AG04450 (cell line): Measurements from ENCODE around the gene AIPL1. TPM values are rescaled to one million over a fixed set of nuclear protein-coding genes. Genes with fewer than 3 reads are reported as not detected.

Experiments
- CTCF ChIA-PET: fragments of 300-600, 350-600 bp; formaldehyde crosslinking; extraction: SDS; loops from one replicate; lab custom pipeline; 2022; ENCODE audit warnings: antibody characterized with exemption, inconsistent platforms; lab: Charles Lee
- POLR2A ChIA-PET: fragments of 350-600 bp; formaldehyde crosslinking; extraction: SDS; loops from one replicate; lab custom pipeline; 2021; ENCODE audit warnings: antibody characterized with exemption, inconsistent platforms; lab: Yijun Ruan, JAX
- DNase-seq: peaks from one replicate; pipeline ENCODE4 v3.0.0-alpha.2; 2011; ENCODE audit warnings: low read depth, low spot score
- H3K27ac ChIP-seq: one replicate; pipeline ENCODE4 v1.5.1; 2012; ENCODE audit warnings: low read depth, low read length, control low read depth
- H3K27me3 ChIP-seq: one replicate; pipeline ENCODE4 v1.6.0; 2012; ENCODE audit warnings: low read length; ENCODE audit not compliant: control insufficient read depth, insufficient read depth
- H3K4me3 ChIP-seq: 2 replicates; pipeline ENCODE4 v1.5.1; 2011; ENCODE audit warnings: mild to moderate bottlenecking, low read depth, low read length, control low read depth
- H3K9me3 ChIP-seq: 2 replicates; pipeline ENCODE4 v1.5.1; 2012; ENCODE audit warnings: low read length; ENCODE audit not compliant: control insufficient read depth, insufficient read depth
- polyA plus RNA-seq: library from polyadenylated mRNA; depleted of rRNA; stranded (reverse); fragments of >200 nt; gene quantifications from 2 replicates; pipeline ENCODE4 v1.2.3, GENCODE V29; 2011
- TF ChIP-seq, protein P1 (sequence below): IDR thresholded peaks from 2 replicates; pipeline ENCODE4 v1.5.1; 2011; ENCODE audit warnings: low read depth, low read length, control low read depth, inconsistent platforms

Gene AIPL1
- polyA plus RNA-seq, 1 experiment: not detected

DNA sequence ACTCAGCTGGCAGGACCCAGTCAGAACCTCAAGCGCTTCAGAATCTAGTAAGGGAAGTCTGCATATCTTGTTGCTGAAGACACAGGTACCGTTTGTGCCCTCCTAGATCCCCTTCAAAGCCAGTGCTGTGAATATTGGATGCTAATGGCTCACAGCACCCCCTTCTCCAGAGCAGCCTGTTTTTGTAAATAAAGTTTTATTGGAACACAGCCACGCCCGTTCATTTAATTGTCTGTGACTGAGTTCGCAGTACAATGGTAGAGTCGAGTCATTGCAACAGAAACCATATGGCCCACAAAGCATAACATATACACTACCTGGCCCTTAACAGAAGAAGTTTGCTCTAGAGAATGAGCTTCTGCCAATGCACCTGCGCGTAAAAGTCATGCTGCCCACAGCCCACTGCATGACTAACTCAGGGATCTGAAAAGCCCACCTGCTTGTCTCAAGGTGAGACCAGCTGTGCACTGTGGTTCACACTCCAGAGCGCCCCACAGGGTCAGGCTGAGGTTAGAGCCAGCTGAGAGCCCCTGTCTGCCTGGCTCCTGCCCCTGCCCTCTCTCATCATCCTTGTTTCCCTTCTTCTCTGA is 48.8 kb downstream of the AIPL1 start:
- Histone ChIP-seq H3K27me3 (no peaks in the 10 kb centered on the region), H3K27ac (no peak overlapping the region), H3K9me3 (no peaks in the 10 kb centered on the region; the same call in 1 of the 2 replicates), H3K4me3 (no peak overlapping the region)
- no peak for DNase-seq
- ChIA-PET POLR2A (no interaction called here), CTCF (no interaction called here)
- TF ChIP-seq, protein P1, sequence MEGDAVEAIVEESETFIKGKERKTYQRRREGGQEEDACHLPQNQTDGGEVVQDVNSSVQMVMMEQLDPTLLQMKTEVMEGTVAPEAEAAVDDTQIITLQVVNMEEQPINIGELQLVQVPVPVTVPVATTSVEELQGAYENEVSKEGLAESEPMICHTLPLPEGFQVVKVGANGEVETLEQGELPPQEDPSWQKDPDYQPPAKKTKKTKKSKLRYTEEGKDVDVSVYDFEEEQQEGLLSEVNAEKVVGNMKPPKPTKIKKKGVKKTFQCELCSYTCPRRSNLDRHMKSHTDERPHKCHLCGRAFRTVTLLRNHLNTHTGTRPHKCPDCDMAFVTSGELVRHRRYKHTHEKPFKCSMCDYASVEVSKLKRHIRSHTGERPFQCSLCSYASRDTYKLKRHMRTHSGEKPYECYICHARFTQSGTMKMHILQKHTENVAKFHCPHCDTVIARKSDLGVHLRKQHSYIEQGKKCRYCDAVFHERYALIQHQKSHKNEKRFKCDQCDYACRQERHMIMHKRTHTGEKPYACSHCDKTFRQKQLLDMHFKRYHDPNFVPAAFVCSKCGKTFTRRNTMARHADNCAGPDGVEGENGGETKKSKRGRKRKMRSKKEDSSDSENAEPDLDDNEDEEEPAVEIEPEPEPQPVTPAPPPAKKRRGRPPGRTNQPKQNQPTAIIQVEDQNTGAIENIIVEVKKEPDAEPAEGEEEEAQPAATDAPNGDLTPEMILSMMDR: no peak

DNA sequence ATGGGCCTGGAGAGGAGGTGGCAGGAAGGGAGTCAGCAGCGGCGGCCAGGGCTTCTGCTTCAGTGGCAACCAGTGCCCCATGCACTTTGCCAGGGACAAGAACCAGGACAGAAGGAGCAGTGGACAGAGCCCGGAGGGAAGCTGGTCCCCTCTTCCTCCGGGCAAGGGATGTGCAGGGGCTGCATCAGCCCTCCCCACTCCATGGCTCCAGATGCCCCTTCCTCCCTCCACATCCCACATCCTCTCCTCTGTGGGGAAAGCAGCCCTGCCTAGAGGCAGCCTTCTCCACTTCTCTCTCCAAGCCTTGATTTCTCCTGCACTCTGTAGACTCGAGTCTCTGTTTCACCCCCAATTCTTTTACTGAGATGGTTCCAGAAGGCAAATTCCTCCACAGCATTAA is 50.4 kb downstream of the AIPL1 start:
- TF ChIP-seq, protein P1: no peak
- POLR2A ChIA-PET: no interaction called here
- H3K4me3 ChIP-seq: no peak overlapping the region
- CTCF ChIA-PET: interaction anchor here (0.6 kb wide), 2 partner anchors 240 to 791 kb away, joined by 3 to 6 read pairs; no protein-coding TSS in a partner anchor
- no peaks in the 10 kb centered on the region for H3K27me3 ChIP-seq
- no peaks in the 10 kb centered on the region; the same call in 1 of the 2 replicates for H3K9me3 ChIP-seq
- no peak for DNase-seq
- no peak overlapping the region for H3K27ac ChIP-seq

DNA sequence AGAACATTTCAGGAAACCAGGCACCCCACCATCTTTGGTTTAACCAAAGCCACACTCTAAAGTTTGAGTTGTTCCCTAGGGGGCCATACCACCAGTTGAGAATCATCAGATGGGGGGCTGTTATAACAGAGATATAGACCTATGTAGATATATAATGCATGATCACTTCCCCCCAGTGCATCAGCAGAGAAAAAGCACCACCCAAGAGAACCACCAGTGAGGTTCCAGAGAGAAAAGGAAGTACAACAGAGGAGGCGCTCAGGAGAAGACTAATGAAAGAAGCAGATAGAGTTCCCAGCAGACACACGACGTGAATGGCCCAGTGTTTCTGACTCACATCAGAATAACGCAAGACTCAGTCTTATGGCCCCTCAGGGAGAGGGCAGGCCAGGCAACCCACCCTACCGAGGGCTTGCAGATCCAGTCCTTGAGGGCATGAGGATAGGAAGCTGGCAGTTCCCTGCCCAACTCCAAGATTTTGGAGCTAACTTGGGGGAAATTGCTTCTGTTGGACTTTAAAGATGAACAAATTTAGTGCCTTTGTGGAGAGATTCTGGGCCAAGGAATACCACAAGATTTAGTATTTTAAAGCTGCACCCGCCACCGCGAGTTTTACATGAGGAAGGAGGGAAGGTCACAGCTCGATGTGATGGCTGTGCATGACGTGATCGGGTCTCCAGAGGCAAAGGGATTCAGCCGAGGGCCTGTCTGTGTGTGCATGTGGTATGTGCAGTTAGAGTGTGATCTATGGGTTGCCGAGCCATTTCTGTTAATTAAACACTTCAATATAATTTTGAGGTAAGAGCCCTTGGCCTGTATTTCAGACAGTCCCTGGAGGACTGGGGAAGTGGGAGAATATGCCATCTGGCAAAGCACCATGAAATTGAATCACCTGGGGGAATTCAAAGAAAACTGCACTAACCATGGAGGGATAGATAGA is 53.1 kb downstream of the AIPL1 start:
- DNase-seq: no peak
- H3K4me3 ChIP-seq: no peak overlapping the region
- H3K27ac ChIP-seq: no peak overlapping the region
- TF ChIP-seq, protein P1: no peak
- H3K27me3 ChIP-seq: no peaks in the 10 kb centered on the region
- POLR2A ChIA-PET: no interaction called here
- H3K9me3 ChIP-seq: peaks cover 9% of the 10 kb centered on the region
- CTCF ChIA-PET: no interaction called here

DNA sequence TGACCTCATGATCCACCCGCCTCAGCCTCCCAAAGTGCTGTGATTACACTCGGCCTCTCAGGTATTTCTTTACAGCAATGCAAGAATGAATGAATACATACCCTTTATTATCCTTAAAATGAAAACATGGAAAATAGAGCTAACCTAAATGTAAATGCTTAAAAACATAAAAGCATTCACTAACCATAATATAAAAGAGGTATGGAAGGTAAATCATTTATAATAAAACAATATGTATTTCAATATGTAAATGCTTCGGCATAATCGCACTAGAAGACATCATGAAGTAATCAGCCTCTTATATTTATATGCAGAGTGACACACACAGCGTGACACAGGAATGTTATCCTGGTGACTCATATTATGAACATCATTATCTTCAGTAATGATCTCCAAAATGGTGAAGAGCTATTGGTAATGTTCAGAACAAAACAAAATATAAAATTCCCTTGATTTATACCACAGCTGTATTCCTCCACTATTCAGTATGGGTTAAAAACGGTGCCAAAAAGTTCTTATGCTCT is 53.9 kb downstream of the AIPL1 start:
- ChIA-PET POLR2A (no interaction called here), CTCF (no interaction called here)
- Histone ChIP-seq H3K4me3 (no peak overlapping the region), H3K27me3 (no peaks in the 10 kb centered on the region), H3K27ac (no peak overlapping the region), H3K9me3 (peaks cover 9% of the 10 kb centered on the region)
- DNase-seq: no peak
- TF ChIP-seq, protein P1: no peak

DNA sequence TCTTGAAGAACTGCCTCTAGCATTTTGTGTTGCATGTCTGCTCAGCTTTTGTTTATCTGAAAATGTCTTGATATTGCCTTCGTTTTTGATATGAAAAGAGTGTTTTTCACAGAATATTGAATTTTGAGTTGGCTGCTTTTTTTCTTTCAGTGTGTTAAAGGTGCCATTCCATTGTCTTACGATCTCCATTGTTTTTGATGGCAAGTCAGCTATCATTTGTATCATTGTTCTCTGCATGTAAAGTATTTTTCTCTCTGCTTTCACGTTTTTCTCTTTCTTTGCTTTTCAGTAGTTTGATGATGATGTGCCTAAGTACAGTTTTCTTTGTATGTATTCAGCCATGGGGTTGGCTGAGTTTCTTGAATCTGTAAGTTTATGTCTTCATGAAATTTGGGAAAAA is 57.0 kb downstream of the AIPL1 start:
- Histone ChIP-seq H3K27ac (no peak overlapping the region), H3K9me3 (peaks cover 9% of the 10 kb centered on the region), H3K27me3 (no peaks in the 10 kb centered on the region), H3K4me3 (no peak overlapping the region)
- POLR2A ChIA-PET: no interaction called here
- no peak for DNase-seq
- TF ChIP-seq, protein P1: no peak
- CTCF ChIA-PET: no interaction called here
